Renal cortex interstitium (tissue), 11 donors: ENCODE measurements around the gene KRT78. TPM values are rescaled to one million over a fixed set of nuclear protein-coding genes. Genes with fewer than 3 reads are reported as not detected.

ENCODE experiments used
- DNase-seq, 11 donors: peaks; one replicate each; pipeline ENCODE4 v3.0.0-alpha.2; 2013; ENCODE audit warnings: low read depth in 9 of 11, low spot score in 4 of 11; ENCODE audit errors: extremely low read depth in 1 of 11
- polyA plus RNA-seq, 3 donors: library from polyadenylated mRNA; unstranded; fragments of 120-200 nt; gene quantifications; one replicate each; pipeline ENCODE4 v1.2.1, GENCODE V29; 2013; ENCODE audit not compliant: insufficient read length in 3 of 3

Gene KRT78
- polyA plus RNA-seq, 3 donors, result not detected

DNA sequence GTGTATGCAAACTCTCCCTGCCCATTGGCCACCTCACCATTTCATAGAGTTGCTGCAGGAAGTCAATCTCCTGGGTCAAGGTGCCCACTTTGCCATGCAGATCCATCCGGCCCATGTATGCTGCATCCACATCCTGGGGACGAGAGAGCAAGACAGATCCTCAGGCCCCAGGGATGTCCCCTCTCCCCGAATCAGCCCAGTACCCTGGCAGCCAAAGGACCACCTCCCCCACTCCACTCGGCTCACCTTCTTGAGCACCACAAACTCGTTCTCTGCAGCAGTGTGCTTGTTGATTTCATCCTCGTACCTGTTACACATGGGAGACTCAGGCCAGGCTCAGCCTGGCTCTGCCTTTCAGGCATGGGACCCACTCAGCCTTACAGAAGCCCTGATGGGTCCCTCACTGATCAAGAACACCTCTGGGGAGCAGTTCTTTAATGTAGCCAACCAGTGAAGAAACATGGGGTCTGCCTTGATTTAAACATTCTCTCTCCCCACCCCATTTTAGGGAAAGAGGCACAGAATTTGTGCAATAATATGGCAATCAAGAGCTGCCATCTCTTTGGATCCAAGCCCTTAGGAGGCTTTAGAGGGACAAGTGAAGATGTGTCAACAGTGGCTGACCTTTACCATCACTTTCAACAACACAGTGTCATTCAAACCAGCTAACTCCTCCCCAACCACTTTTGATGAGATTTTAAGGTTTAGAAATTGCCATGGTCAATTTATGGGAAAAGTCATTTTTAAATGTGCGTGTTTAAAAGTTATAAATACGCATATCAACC lies 18.6 kb downstream of the KRT78 start:
- no peak for DNase-seq

DNA sequence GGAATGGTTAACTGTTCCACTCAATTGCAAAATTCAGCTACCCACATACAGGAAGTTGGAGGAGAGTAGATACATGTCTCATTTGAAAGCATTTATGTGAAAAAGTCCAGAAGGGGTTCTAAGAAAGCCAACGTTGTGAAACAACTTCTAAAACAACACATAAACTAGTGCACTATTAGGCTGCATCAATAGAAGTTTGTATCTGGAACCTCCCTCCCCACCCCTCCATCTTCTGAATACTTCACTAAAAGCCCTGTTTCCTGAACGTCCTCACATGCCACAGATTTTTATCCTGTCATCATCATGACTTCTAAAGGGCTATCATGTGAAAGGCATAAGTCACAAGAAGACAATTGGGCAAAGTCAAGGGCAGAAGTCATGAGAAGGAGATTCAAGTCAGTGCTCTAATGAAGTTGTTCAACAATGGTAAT lies 20.2 kb downstream of the KRT78 start:
- DNase-seq, result no peak

DNA sequence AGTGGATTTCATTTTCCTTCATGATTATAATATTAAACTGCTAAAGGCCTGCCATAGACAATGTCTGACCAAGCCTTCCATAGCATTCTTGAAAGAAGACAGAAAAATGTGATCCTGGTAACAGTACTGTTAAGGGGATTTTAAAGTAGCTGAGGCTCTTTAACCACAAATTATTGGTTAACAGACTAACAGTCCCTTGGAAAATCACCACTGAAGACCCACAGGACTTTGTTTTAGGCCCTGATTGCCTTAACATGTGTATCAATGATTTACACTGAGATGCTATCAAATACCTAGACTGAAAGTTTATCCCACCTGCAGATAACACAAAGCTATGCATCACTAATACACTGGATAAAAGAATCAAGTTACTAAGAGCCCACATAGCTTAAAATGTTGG lies 20.6 kb downstream of the KRT78 start:
- no peak for DNase-seq

DNA sequence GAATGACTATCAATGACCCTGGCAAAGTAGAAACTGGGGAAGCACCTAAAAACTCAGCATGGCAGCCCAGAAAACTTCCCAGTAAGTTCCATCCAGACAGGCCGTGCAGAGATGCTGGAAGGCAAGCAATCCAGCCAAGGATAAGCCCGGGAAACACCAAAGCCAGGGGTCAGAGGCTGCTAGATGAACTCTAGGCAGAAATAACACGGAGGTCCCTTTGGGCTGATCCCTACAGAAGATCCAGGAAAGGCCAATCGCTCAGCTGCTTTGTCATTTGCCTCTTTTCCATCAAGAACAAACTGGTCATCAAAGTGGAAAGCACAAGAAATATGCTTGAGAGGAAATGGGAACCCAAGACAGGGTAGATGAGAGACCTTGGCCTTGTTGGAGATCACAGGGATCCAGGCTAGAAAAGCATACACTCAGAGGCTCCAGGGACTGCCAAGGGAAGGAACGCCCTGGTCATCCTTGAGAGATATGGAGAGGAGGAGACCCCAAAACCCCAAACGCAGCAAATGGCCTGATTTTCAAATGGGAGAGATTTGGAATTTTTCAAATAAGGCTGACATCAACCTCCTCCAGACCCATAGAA lies 21.2 kb downstream of the KRT78 start:
- no peak for DNase-seq

DNA sequence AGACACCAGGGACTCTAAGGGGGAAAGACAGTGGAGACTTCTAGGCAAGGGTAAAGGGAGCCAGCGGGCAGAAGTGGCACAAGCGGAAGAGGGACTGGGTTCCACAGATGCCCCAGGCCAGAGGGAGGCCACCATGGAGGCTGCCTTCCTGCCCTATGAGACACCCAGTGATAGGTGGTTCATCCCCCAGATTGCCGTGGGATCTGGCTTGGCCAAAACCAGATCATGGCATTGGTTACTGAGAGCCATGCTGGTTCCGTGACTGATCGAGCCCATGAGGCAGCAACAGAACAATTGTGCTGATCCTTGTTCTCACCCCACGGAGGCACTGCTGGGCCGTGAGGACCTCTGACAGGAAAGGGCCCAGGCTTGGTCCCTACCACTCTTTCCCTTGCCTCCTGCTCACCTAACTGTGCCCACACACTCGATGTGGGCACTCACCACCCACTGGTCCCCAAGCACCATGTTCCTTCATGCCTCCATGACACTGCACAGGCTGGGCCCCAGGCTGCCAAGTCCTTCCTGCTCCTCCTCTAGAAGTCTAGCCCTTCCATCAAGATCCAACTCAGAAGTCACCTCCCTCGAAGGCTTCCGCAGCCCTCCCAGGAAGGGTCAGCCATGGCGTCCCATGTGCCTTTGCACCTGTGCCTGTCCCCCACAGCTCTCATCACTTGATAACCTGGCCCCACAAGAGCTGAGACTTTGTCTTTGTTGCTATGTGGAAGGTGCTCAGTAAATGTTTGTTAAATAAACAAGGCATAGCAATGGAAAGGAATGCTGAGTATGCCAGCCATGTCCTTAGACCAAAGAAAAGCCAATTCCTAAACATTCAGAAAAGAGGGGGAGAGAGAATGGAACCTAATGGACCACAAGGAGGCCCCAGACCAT lies 21.9 kb downstream of the KRT78 start:
- DNase-seq, result no peak

DNA sequence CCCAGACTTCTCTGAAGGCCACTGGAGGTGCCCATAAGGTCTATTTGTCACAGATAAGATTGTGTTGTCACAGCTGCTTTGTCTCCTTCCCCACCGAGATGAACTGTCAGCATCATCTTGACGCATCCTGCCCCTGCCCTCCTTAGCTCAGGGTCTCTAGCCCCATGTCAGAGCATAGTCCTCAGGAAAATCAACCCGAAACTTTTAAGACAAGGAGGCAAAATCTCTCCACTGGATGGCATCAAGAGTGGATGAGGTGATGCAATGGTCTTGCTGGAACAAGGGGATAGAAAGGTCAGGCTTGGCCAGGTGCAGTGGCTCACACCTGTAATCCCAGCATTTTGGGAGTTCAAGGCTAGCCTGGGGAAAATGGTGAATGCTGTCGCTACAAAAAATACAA lies 22.8 kb downstream of the KRT78 start:
- DNase-seq, result no peak

DNA sequence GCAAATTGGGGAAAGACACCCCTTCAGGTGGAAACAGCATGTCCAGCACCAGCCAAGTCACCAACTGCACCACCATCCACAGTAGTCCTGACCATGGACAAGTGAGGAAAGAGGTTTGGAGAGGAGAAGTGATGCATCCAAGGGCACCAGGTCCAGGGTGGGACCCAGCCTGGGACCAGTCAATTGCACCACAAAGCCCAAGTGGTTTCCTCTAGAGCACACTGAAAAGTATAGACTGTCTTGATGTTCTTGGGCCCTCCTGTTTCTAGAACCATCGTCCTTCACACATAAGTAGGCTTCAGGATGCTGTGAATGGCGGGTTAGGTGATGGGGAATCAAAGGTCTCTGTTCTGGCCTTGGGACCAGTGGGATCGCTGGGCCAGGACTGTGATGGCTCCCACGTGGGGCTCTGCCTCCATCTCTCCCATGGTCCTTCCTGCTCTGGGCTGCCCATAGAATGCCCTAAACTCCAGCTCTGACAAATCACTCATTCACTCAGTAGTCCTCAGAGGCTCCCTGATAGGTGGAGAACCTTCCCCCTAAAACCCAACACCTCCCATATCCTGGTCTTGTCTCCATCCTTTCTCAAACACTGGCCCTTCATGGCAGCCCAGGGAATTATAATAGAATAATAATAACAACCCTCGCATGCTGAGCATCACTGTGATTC lies 23.9 kb downstream of the KRT78 start:
- DNase-seq, result no peak

DNA sequence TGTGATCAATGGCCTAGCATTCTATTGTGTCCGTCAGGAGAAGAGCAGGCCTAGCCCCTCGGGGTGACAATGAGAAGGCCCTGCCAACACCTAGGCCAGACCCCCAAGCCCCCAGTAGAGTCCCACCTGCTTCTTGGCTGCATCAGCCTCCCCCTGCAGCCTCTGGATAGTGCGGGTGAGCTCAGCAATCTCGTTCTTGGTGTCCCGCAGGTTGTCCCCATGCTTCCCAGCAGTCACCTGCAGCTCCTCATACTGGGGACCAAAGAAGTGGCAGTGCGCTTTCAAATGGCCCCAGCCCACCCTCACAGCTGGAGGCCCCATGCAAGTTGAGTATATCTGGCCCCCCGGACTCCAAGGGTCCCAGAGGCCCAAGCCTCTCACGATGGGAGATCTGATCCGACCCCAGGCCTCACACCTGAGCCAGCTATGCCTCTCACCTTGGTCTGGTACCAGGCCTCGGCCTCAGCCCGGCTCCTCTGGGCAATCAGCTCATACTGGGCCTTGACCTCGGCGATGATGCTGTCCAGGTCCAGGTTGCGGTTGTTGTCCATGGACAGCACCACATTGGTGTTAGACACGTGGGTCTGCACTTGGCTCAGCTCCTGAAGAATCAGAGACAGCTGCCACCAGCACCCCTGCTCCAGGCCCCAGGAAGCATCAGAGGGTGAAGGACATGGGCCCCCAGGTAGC lies 24.9 kb downstream of the KRT78 start:
- DNase-seq, result no peak

DNA sequence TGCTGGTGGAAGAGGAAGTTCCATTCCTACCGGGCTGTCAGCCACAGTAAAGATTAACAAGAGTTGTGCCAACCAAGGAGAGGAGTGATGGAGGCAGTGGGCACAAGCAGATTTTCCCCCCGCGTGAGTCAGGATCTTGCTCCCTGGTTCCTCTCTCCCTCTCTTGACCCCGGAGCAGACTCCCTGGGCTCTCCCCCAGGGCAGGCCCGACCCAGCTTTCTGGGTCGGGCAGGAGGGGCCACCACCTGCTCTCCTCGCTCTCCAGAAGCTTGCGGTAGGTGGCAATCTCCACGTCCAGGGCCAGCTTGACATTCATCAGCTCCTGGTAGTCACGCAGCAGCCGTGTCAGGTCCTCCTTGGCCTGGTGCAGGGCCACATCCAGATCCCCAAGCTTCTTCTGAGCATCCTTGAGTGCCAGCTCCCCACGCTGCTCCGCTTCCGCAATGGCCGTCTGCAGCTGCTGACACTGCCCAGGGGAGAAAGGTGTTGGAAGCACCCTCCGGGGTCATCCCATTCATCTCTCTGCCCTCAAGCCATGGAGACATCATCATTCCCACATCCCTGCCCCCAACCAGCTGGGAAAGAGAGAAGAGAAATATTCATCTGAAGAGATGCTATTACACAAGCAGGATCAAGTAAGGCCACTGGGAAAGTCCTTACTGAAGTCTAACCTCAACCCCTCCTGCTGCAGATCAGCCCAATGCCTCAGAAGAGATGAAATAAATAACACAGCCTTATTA lies 25.9 kb downstream of the KRT78 start:
- no peak for DNase-seq

DNA sequence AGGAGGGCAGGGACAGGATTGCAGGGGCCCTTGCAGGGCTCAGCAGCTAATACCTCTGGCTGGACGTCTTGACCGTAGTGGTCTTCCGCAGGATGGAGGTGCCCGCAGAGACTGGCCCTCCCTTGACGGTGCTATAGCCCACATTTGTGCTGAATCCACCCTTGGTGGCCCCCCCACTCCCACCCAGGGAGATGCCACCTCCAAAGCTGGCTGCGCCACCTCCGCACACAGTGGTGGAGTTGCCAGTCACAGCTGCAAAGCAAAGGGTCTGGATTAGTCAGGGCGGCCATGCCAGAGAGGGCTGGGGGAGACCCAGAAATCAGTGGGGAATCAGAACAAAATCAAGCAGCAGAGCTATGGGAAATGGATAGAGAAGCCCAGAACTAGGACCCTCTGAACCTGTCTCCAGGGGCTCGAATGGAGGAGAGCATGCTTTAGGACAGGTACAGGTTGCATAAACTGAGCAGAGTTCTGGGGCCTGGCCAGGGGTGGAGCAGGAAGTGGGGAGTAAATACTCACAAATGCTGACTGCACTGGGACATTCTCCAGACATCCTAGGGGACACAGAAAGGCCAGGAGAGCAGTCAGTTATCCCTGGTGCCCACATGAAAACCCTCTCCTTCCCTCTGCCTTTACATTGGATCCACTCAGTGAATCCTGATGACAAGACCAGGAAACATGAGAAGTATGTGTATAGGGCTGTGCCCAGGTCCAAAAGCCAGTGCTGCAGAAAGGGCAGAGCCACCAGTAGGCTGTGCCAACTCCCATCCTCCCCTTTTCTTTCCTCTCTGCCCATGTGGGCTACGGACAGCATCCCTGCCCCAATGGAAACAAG lies 26.8 kb downstream of the KRT78 start:
- no peak for DNase-seq

DNA sequence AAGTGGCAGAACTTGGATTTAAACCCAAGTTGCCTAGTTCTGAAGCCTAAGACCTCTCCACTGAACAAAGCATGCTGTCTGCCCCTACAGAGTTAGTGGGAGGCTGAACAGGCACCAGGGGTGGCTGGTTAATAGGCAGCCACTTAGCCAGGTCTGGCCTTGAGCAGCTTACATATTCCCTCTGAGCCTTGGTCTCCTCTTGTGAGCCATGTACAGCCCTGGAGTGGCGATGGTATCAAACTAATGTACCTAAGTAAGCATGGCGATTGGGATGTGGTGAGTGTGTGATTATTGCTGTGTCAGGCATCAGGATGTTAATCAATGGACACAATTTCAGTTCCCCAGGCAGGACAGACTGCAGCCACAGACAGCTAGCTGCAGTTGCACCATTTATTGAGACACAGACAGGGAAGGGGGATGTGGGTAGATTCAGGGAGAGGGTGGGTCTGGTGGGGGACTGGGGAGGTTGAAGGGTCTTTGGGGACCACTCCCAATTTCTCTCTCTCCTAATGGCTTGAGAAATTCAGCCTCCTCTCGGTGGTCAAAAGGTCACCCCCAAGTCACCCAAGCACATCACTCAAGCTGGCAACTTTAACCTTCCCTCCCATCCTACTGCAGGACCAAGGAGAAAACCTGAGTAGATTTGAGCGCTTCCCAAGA lies 27.6 kb downstream of the KRT78 start:
- no peak for DNase-seq

DNA sequence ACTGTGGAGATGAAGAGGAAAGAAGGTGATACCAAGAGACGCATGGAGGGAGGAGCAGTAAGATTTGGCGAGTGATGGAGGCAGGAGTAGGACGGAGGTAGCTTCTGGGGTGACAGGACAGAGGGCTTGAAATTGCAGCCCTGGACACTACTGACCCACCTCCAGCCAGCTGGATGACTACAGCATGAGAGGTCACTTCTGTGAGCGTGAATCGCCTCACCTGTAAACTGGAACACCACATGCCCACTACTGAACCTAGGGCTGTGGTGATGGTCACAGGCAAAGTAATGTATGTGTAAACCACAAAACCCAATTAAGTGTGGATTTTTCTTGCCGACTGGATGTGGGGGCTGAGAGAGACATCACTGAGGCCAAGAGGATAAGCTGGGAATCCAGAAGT lies 28.3 kb downstream of the KRT78 start:
- DNase-seq, result no peak

DNA sequence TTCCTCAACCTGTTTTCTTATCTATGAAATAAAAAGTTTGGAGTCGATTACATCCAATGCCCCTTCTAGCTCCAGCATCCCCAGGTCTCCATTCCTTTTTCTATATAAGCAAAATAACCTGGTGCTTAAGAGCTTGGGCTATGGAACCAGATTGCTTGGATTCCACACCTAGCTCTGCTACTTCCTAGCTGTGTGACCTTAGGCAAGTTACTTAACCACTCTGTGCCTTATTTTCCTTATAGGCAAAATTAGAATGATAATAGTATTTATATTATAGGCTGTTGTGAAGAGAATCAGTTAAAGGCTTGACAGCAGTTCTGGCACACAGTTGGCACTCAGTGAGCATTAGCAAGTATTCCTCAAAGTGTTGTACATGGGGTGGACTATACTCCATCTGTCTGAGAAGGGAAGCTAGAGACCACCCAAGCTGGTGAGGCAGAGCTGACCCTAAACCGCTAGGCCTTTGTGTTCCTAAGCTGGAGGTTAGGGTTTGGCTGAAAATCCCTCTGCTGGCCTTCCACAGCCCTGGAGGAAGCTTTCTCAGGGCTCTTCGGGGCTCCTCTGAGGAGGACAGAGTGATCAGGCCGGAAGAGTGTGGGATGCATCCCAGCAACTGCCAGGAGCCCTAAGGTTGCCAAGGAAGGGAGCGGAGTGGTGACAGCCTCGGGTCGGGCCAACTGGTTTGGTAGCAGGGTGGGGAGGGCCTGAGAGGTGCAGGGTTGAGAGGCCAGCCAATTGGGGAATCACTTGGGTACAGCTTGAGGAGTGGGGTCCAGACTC lies 28.9 kb downstream of the KRT78 start:
- no peak for DNase-seq

DNA sequence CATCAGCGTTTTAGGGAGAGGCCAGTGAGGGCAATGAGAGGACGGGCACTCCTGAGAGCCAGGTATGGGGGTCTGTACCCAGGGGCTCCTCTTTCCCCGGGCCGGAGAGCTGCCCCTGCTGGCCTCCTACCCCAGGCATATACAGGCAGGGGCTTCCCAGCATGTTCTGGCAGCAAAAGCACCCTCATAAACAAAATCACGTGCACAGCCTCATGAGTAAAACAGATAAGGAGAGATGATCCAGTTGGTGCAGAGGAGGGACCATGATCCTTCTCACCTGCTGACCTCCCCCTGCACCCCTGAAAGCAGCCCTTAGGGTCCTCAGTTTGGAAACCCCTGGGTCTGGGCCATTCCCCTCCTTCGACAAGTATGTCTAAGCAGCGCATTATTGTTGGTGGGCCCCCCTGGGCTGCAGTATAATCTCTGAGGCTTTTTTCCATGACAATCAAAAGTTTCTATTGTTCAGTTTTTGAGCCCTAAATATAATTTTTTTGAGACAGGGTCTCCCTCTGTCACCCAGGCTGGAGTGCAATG lies 29.8 kb downstream of the KRT78 start:
- no peak for DNase-seq

DNA sequence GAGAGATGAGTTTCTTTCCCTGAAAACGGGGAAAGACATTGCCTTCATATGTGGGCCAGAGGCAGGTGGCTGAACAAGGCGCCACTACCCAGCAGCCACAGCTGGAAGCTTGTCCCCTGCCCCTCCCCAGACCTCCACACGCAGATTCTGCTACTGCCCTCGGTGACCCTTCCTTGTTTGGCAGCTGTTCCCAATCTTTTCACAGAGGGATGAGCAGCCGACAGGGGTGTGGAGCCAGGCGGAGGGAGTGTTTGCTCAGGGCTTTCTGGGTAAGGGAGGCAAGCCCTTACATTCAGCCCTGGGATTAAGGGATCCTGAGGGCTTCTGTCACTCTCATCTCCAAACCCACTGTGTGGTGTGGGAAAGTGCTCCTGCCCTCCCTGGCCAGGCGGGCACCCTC lies 30.4 kb downstream of the KRT78 start:
- DNase-seq, result peak in 1 of 11 donors; percentile 6

DNA sequence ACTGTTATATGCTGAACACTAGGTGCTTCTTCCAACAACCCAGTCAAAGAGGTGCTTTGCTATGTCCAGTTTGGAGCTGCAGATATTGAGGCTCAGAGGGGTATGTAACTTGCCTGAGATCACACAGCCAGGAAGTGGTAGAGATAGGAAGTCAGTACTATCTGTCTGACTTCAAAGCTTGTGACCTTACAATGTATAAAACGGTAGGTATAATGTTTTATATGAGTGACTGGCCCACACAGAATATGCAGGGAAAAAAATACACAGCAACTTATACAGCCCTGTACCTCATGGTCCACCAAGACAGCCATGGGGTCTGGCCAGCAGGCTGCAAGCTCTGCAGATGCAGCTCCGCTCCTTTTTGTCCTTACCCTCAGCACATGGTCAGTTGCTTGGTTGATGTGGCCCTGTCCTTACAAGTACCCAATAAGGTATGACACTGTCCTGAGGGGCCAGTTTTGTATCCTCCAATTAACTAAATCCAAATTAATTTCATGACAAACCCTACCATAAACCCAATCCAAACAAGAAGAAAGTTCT lies 31.0 kb downstream of the KRT78 start:
- DNase-seq, result no peak
